Loucy (cell line): ENCODE measurements around the gene MCAT.

Experiments used
- H2AFZ ChIP-seq: fragments of 200-600 bp; sonication (generic); 2 replicates; pipeline ENCODE4 v1.6.0; 2016; ENCODE audit warnings: antibody characterized with exemption, mild to moderate bottlenecking, low read length, moderate library complexity
- H3F3A ChIP-seq: fragments of 200-600 bp; 2 replicates; pipeline ENCODE4 v1.6.0; 2016; ENCODE audit warnings: antibody characterized with exemption, low read depth, mild to moderate bottlenecking
- H3K27me3 ChIP-seq: fragments of 200-600 bp; sonication (generic); 2 replicates; pipeline ENCODE4 v1.6.1; 2014; ENCODE audit warnings: low read length, mild to moderate bottlenecking; ENCODE audit not compliant: insufficient read depth, poor library complexity, severe bottlenecking
- H3K36me3 ChIP-seq: fragments of 200-600 bp; sonication (generic); 2 replicates; pipeline ENCODE4 v1.6.1; 2016; ENCODE audit warnings: low read length; ENCODE audit not compliant: insufficient read depth
- H3K4me1 ChIP-seq: fragments of 200-600 bp; sonication (generic); 2 replicates; pipeline ENCODE4 v1.5.1; 2014; ENCODE audit warnings: low read length, mild to moderate bottlenecking; ENCODE audit not compliant: insufficient read depth, poor library complexity, severe bottlenecking
- H3K4me2 ChIP-seq: fragments of 200-600 bp; sonication (generic); 2 replicates; pipeline ENCODE4 v1.6.0; 2014; ENCODE audit warnings: antibody characterized with exemption, low read length, low read depth, mild to moderate bottlenecking; ENCODE audit not compliant: poor library complexity, severe bottlenecking
- H3K4me3 ChIP-seq: fragments of 200-600 bp; sonication (generic); 2 replicates; pipeline ENCODE4 v1.5.1; 2014; ENCODE audit warnings: low read length, mild to moderate bottlenecking, mixed read lengths; ENCODE audit not compliant: poor library complexity, severe bottlenecking
- H3K79me2 ChIP-seq: fragments of 200-600 bp; sonication (generic); 2 replicates; pipeline ENCODE4 v1.6.1; 2014; ENCODE audit warnings: low read length; ENCODE audit not compliant: insufficient read depth
- H3K9ac ChIP-seq: fragments of 200-600 bp; sonication (generic); 2 replicates; pipeline ENCODE4 v1.6.0; 2014; ENCODE audit warnings: mild to moderate bottlenecking, low read depth, low read length, moderate library complexity; ENCODE audit not compliant: poor library complexity, severe bottlenecking
- H3K9me2 ChIP-seq: fragments of 200-600 bp; sonication (generic); replicated peaks from 2 replicates; pipeline ENCODE4 v1.6.1; 2016; ENCODE audit warnings: low read depth, low read length, mixed read lengths
- H3K9me3 ChIP-seq: fragments of 200-600 bp; sonication (generic); 2 replicates; pipeline ENCODE4 v1.6.1; 2014; ENCODE audit warnings: mild to moderate bottlenecking, antibody characterized with exemption, low read length, low read depth; ENCODE audit not compliant: insufficient read depth
- H4K20me1 ChIP-seq: fragments of 200-600 bp; sonication (generic); 2 replicates; pipeline ENCODE4 v1.6.0; 2014; ENCODE audit warnings: antibody characterized with exemption, low read length, mild to moderate bottlenecking; ENCODE audit not compliant: insufficient read depth, poor library complexity, severe bottlenecking
- CTCF ChIP-seq: fragments of 200-600 bp; sonication (generic); conservative IDR thresholded peaks from 2 replicates; pipeline ENCODE4 v1.5.1; 2014; ENCODE audit warnings: mild to moderate bottlenecking, antibody characterized with exemption, low read length
- EZH2phosphoT487 ChIP-seq: fragments of 200-600 bp; IDR thresholded peaks from 2 replicates; pipeline ENCODE4 v1.6.1; 2018; ENCODE audit warnings: antibody characterized with exemption, mild to moderate bottlenecking, moderate library complexity, borderline replicate concordance

MCAT gene

DNA sequence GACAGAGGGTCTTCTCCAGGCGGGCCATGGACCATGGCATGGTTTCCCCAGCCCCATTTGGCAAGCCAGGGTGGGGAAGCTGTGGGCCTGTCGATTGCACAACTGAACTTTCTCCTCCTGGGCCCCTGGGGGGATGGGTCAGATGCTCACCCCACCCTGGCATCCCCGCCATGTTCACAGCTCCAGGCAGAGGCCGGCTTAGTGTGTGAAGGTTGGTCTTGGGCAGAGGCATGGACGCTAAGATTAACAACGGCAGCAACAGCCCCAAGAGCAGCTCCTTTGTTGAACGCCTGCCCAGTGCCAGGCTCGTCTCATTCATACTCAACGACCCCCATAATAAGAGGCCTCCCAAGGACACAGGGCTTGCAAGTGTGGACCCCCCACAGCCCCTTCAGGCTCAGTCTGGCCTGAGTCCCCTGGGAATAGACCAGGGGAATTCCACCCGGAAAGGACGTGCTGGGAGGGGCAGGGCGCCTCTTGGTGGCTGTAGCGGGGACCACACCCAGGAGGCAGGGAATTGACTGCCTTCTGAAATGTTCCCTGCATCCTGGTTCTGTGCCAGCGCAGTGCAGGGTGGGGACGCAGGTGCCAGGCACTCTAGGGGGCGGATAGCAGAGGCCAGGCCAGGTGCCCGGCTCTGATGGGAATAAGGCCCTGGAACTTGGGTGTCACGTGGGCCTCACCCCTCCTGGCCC, 16.4 kb upstream of the MCAT start:
- H3K9ac ChIP-seq = no peak overlapping the region
- peaks cover 3% of the 10 kb centered on the region; the same call in 1 of the 2 replicates for H3K36me3 ChIP-seq
- H3K4me1 ChIP-seq = peaks cover 10% of the 10 kb centered on the region
- no peak overlapping the region for H3K4me3 ChIP-seq
- H3K9me3 ChIP-seq = no peaks in the 10 kb centered on the region
- H3K27me3 ChIP-seq = no peaks in the 10 kb centered on the region
- H3K4me2 ChIP-seq = no peak overlapping the region
- no peaks in the 10 kb centered on the region for H3F3A ChIP-seq
- no peaks in the 10 kb centered on the region for H3K9me2 ChIP-seq
- H4K20me1 ChIP-seq = no peaks in the 10 kb centered on the region
- peaks cover 4% of the 10 kb centered on the region; the same call in 1 of the 2 replicates for H3K79me2 ChIP-seq
- no peak overlapping the region for H2AFZ ChIP-seq
- TF ChIP-seq CTCF (peak; percentile 46), EZH2phosphoT487 (no peak)

- H2AFZ ChIP-seq = no peak overlapping the region
- H3K27me3 ChIP-seq = no peaks in the 10 kb centered on the region
- H3K9me2 ChIP-seq = no peaks in the 10 kb centered on the region
- H3K4me3 ChIP-seq = no peak overlapping the region
- H3F3A ChIP-seq = no peaks in the 10 kb centered on the region
- H3K79me2 ChIP-seq = peaks cover 6% of the 10 kb centered on the region; the same call in 1 of the 2 replicates
- TF ChIP-seq EZH2phosphoT487 (no peak), CTCF (no peak)
- no peak overlapping the region for H3K9ac ChIP-seq
- peaks cover 3% of the 10 kb centered on the region; the same call in 1 of the 2 replicates for H3K36me3 ChIP-seq
- peaks cover 10% of the 10 kb centered on the region for H3K4me1 ChIP-seq
- no peaks in the 10 kb centered on the region for H3K9me3 ChIP-seq
- H3K4me2 ChIP-seq = no peak overlapping the region
- H4K20me1 ChIP-seq = no peaks in the 10 kb centered on the region
Observed at GRCh38 chr22:43158778-43159483, 15.7 kb upstream of the MCAT start.

- Histone ChIP-seq H2AFZ (no peak overlapping the region), H3K4me3 (no peak overlapping the region), H3K27me3 (no peaks in the 10 kb centered on the region), H3K9me3 (no peaks in the 10 kb centered on the region), H3K4me2 (no peak overlapping the region), H3K9ac (no peak overlapping the region), H4K20me1 (no peaks in the 10 kb centered on the region), H3K9me2 (no peaks in the 10 kb centered on the region), H3K4me1 (peaks cover 10% of the 10 kb centered on the region), H3F3A (no peaks in the 10 kb centered on the region), H3K79me2 (peaks cover 10% of the 10 kb centered on the region; the same call in 1 of the 2 replicates), H3K36me3 (peaks cover 3% of the 10 kb centered on the region; the same call in 1 of the 2 replicates)
- no peak for TF ChIP-seq CTCF
- no peak for TF ChIP-seq EZH2phosphoT487
Observed at GRCh38 chr22:43157874-43158546, 14.8 kb upstream of the MCAT start.
